ENCODE measurements around the gene KLHL25.

The KLHL25 gene

GRCh38 chr15:85773970-85774369, 20.8 kb downstream of the KLHL25 start:
- Histone ChIP-seq H3K9ac (ENCODE audit: insufficient read length) (no peak overlapping the region), H3K27ac (no peak overlapping the region), H3K4me3 (no peak overlapping the region), H3K36me3 (ENCODE audit: insufficient read depth, low read length) (no peaks in the 10 kb centered on the region; the same call in 1 of the 2 replicates), H3K9me3 (ENCODE audit: low read depth, low read length) (no peaks in the 10 kb centered on the region)
- no peak for TF ChIP-seq POLR2AphosphoS5 (IDR thresholded peaks at IDR 0.05; ENCODE audit: borderline replicate concordance, low read depth, low read length)
- TF ChIP-seq EZH2 (IDR thresholded peaks at IDR 0.05), result no peak
- DNase-seq (ENCODE audit: low read depth, low spot score), result no peak

- Histone ChIP-seq H3K4me3 (no peak overlapping the region), H3K9ac (ENCODE audit: insufficient read length) (no peak overlapping the region), H3K27ac (no peak overlapping the region), H3K9me3 (ENCODE audit: low read depth, low read length) (no peaks in the 10 kb centered on the region), H3K36me3 (ENCODE audit: insufficient read depth, low read length) (no peaks in the 10 kb centered on the region; the same call in 1 of the 2 replicates)
- TF ChIP-seq EZH2 (IDR thresholded peaks at IDR 0.05), result no peak
- TF ChIP-seq POLR2AphosphoS5 (IDR thresholded peaks at IDR 0.05; ENCODE audit: borderline replicate concordance, low read depth, low read length), result no peak
- TF ChIP-seq FOXP2 (optimal IDR thresholded peaks at IDR 0.05; ENCODE audit: control extremely low read depth, extremely low read length, insufficient read depth), result no peak
- DNase-seq (ENCODE audit: low read depth, low spot score), result no peak
Measured at GRCh38 chr15:85773249-85773648, 21.5 kb downstream of the KLHL25 start.

GRCh38 chr15:85772668-85773067, 22.1 kb downstream of the KLHL25 start:
- no peak for DNase-seq (ENCODE audit: low read depth, low spot score)
- H3K4me3 ChIP-seq, result no peak overlapping the region
- TF ChIP-seq FOXP2 (optimal IDR thresholded peaks at IDR 0.05; ENCODE audit: control extremely low read depth, extremely low read length, insufficient read depth) (no peak), POLR2AphosphoS5 (IDR thresholded peaks at IDR 0.05; ENCODE audit: borderline replicate concordance, low read depth, low read length) (no peak), EZH2 (IDR thresholded peaks at IDR 0.05) (no peak)
- no peaks in the 10 kb centered on the region for H3K9me3 ChIP-seq (ENCODE audit: low read depth, low read length)
- H3K36me3 ChIP-seq (ENCODE audit: insufficient read depth, low read length), result no peaks in the 10 kb centered on the region; the same call in 1 of the 2 replicates
- H3K9ac ChIP-seq (ENCODE audit: insufficient read length), result no peak overlapping the region
- H3K27ac ChIP-seq, result no peak overlapping the region

GRCh38 chr15:85771781-85772445, 22.8 kb downstream of the KLHL25 start:
- Histone ChIP-seq H3K36me3 (ENCODE audit: insufficient read depth, low read length) (no peaks in the 10 kb centered on the region; the same call in 1 of the 2 replicates), H3K9ac (ENCODE audit: insufficient read length) (no peak overlapping the region), H3K27ac (no peak overlapping the region), H3K9me3 (ENCODE audit: low read depth, low read length) (no peaks in the 10 kb centered on the region), H3K4me3 (no peak overlapping the region)
- TF ChIP-seq POLR2AphosphoS5 (IDR thresholded peaks at IDR 0.05; ENCODE audit: borderline replicate concordance, low read depth, low read length) (no peak), EZH2 (IDR thresholded peaks at IDR 0.05) (no peak), FOXP2 (optimal IDR thresholded peaks at IDR 0.05; ENCODE audit: control extremely low read depth, extremely low read length, insufficient read depth) (no peak)
- no peak for DNase-seq (ENCODE audit: low read depth, low spot score)

- Histone ChIP-seq H3K4me3 (no peak overlapping the region), H3K36me3 (ENCODE audit: insufficient read depth, low read length) (no peaks in the 10 kb centered on the region; the same call in 1 of the 2 replicates), H3K9ac (ENCODE audit: insufficient read length) (no peak overlapping the region), H3K9me3 (ENCODE audit: low read depth, low read length) (no peaks in the 10 kb centered on the region), H3K27ac (no peak overlapping the region)
- TF ChIP-seq FOXP2 (optimal IDR thresholded peaks at IDR 0.05; ENCODE audit: control extremely low read depth, extremely low read length, insufficient read depth), result no peak
- TF ChIP-seq EZH2 (IDR thresholded peaks at IDR 0.05), result no peak
- TF ChIP-seq POLR2AphosphoS5 (IDR thresholded peaks at IDR 0.05; ENCODE audit: borderline replicate concordance, low read depth, low read length), result no peak
- no peak for DNase-seq (ENCODE audit: low read depth, low spot score)
Measured at GRCh38 chr15:85771271-85771670, 23.5 kb downstream of the KLHL25 start.

- Histone ChIP-seq H3K27ac (no peak overlapping the region), H3K9ac (ENCODE audit: insufficient read length) (no peak overlapping the region), H3K4me3 (no peak overlapping the region), H3K36me3 (ENCODE audit: insufficient read depth, low read length) (no peaks in the 10 kb centered on the region; the same call in 1 of the 2 replicates), H3K9me3 (ENCODE audit: low read depth, low read length) (no peaks in the 10 kb centered on the region)
- TF ChIP-seq POLR2AphosphoS5 (IDR thresholded peaks at IDR 0.05; ENCODE audit: borderline replicate concordance, low read depth, low read length) (no peak), FOXP2 (optimal IDR thresholded peaks at IDR 0.05; ENCODE audit: control extremely low read depth, extremely low read length, insufficient read depth) (no peak), EZH2 (IDR thresholded peaks at IDR 0.05) (no peak)
- no peak for DNase-seq (ENCODE audit: low read depth, low spot score)
Measured at GRCh38 chr15:85770096-85771041, 24.4 kb downstream of the KLHL25 start.

GRCh38 chr15:85769182-85769900, 25.4 kb downstream of the KLHL25 start:
- Histone ChIP-seq H3K27ac (no peak overlapping the region), H3K4me3 (no peak overlapping the region), H3K9ac (ENCODE audit: insufficient read length) (no peak overlapping the region), H3K36me3 (ENCODE audit: insufficient read depth, low read length) (no peaks in the 10 kb centered on the region; the same call in 1 of the 2 replicates), H3K9me3 (ENCODE audit: low read depth, low read length) (no peaks in the 10 kb centered on the region)
- TF ChIP-seq EZH2 (IDR thresholded peaks at IDR 0.05) (no peak), FOXP2 (optimal IDR thresholded peaks at IDR 0.05; ENCODE audit: control extremely low read depth, extremely low read length, insufficient read depth) (no peak), POLR2AphosphoS5 (IDR thresholded peaks at IDR 0.05; ENCODE audit: borderline replicate concordance, low read depth, low read length) (no peak)
- DNase-seq (ENCODE audit: low read depth, low spot score), result no peak
